H1 (cell line): ENCODE data around the gene DCUN1D4. TPM values are rescaled to one million over a fixed set of nuclear protein-coding genes. Genes with fewer than 3 reads are reported as not detected.

Experiments used
- HDAC6 ChIP-seq: IDR thresholded peaks from one replicate; pipeline ENCODE4 v1.7.1; 2012; ENCODE audit warnings: low read depth, mild to moderate bottlenecking, inconsistent platforms, low read length, moderate library complexity
- NRF1 ChIP-seq: IDR thresholded peaks from 2 replicates; pipeline ENCODE4 v1.6.1; 2011; ENCODE audit warnings: mild to moderate bottlenecking, low read depth, low read length, improper control_type of control experiment
- PHF8 ChIP-seq: fragments of 200-600 bp; sonication (generic); conservative IDR thresholded peaks from 2 replicates; pipeline ENCODE4 v1.7.1; 2012; ENCODE audit warnings: low read depth, mild to moderate bottlenecking, inconsistent platforms, low read length, moderate library complexity
- SUZ12 ChIP-seq: fragments of 200-600 bp; sonication (generic); IDR thresholded peaks from 2 replicates; pipeline ENCODE4 v1.6.1; 2012; ENCODE audit warnings: mild to moderate bottlenecking, inconsistent platforms, low read length, moderate library complexity, mixed read lengths
- TAF1 ChIP-seq: IDR thresholded peaks from 2 replicates; pipeline ENCODE4 v1.6.1; 2011; ENCODE audit warnings: mild to moderate bottlenecking, low read depth, low read length
- YY1 ChIP-seq: IDR thresholded peaks from 2 replicates; pipeline ENCODE4 v1.6.1; 2011; ENCODE audit warnings: low read depth, mild to moderate bottlenecking, low read length
- polyA plus RNA-seq, 7 experiments: library from polyadenylated mRNA; depleted of rRNA in 3 of 7; stranded (reverse) in 5 of 7; unstranded in 2 of 7; fragments of >200 nt in 5 of 7; fragments of 200-250 nt in 2 of 7; gene quantifications; 1 replicate in 5 of 7; 2 replicates in 1 of 7; 4 replicates in 1 of 7; pipeline versions ENCODE4 v1.2.1 to v1.2.3, GENCODE V29; 2011 to 2013; ENCODE audit warnings: missing spikeins in 2 of 7, mixed read lengths in 2 of 7
- total RNA-seq: library from RNA; stranded (reverse); fragmentation: NEBNext Ultra II Directional; extraction: Animal tissue kit (Norgen Biotek cat#: 25700); gene quantifications from 2 replicates; pipeline ENCODE4 v1.2.1, GENCODE V29; 2021
- TF ChIP-seq, protein P1 (sequence below), 3 experiments: IDR thresholded peaks; 1 replicate in 2 of 3; 2 replicates in 1 of 3; pipeline versions ENCODE4 v1.5.1 to v1.6.1; 2011; ENCODE audit warnings: low read length in 3 of 3, mild to moderate bottlenecking in 3 of 3, inconsistent platforms in 2 of 3, low read depth in 1 of 3, moderate library complexity in 1 of 3; ENCODE audit not compliant: insufficient read depth in 1 of 3; ENCODE audit errors: control extremely low read depth in 1 of 3

The DCUN1D4 gene
- total and polyA plus RNA-seq, 2 of the 8 experiments (the other 6 are each of a cell fraction or from before 2014, with no cell fraction given), result 22.9 to 55.9 TPM

DNA sequence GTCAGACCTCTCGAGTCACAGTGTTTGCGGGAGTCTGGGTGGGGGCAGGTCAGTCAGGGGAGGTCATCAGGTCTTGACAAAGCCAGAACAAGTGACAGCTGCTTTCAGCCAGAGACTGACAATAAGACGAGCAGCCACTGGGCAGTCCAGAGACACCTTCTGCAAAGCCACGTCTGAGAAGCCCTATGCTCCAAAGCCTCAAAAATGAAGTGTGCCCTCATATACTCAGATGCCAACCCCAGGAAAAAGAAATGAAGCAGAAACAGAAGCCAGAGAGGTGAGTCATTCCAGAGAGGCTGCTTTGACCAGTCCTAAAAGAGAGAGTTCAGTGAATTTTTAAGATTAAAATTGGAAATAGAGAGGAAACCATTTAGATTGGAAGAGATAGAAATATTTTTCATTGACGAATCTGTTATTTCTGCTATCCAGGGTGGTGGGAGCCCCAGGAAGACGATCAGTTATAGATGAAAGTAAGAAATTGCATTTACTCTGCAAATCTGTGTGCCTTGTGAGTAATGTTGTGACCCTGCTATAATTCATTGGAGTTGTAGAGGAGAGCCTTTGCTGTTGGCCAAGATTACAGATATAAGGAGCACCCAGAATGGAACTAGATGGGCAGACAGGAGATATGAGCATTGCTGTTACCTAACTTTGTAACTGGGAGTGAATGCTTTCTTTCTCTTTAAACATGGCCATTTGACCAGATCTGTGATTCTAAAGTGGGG lies 99.3 kb downstream of the DCUN1D4 start (continued):
- TF ChIP-seq, protein P1, sequence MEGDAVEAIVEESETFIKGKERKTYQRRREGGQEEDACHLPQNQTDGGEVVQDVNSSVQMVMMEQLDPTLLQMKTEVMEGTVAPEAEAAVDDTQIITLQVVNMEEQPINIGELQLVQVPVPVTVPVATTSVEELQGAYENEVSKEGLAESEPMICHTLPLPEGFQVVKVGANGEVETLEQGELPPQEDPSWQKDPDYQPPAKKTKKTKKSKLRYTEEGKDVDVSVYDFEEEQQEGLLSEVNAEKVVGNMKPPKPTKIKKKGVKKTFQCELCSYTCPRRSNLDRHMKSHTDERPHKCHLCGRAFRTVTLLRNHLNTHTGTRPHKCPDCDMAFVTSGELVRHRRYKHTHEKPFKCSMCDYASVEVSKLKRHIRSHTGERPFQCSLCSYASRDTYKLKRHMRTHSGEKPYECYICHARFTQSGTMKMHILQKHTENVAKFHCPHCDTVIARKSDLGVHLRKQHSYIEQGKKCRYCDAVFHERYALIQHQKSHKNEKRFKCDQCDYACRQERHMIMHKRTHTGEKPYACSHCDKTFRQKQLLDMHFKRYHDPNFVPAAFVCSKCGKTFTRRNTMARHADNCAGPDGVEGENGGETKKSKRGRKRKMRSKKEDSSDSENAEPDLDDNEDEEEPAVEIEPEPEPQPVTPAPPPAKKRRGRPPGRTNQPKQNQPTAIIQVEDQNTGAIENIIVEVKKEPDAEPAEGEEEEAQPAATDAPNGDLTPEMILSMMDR (IDR thresholded peaks at IDR 0.05; ENCODE audit: control extremely low read depth in 1 of 3, insufficient read depth in 1 of 3, low read depth in 1 of 3, low read length in 3 of 3), result no peak
- TF ChIP-seq SUZ12, result no peak
- no peak for TF ChIP-seq NRF1
- no peak for TF ChIP-seq PHF8
- no peak for TF ChIP-seq HDAC6
- TF ChIP-seq YY1, result no peak
- no peak for TF ChIP-seq TAF1
